ENCODE results near the gene ADAMTS6. TPM values are rescaled to one million over a fixed set of nuclear protein-coding genes. Genes with fewer than 3 reads are reported as not detected.

ADAMTS6 gene
- total RNA-seq, 4 donors from 2014 or later: 0.80 to 13.2 (median 2.2) TPM

DNA sequence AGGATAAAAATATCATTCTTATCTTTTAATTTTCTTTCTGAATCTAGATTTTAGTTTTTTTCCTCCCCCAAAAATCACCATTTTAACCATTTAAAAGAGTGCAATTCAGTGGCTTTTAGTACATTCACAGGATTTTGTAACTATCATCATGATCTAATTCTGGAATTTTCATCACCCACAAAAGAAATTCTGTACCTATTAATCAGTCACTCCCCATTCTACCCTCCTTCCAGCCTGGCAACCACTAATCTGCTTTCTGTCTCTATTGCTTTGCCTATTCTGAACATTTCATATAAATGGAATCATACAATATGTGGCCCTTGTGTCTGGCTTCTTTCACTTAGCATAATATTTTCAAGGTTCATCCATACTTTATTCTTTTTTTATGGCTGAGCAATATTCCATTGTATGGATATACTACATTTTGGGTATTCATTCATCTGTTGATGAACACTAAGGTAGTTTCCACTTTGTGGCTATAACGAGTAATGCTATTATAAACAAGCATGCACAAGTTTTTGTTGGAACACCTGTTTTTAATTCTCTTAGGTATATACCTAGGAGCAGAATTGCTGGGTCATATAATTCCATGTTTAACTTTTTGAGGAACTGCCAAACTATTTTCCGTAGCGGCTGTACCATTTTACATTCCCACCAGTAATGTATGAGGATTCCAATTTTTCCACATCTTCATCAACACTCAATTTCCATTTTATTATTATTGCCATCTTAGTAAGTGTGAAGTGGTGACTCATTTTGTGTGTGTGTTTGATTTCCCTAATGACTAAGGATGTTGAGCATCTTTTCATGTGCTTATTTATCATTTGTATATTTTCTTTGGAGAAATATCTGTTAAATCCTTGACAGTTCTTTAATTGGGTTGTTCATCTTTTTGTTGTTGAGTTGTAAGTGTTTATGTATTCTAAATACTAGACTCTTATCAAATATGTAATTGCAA, 372.7 kb downstream of the ADAMTS6 start:
- H3K4me1 ChIP-seq: peaks cover 0 to under 1% (median 0%) of the 10 kb centered on the region in 4 donors
- TF ChIP-seq, protein P1, sequence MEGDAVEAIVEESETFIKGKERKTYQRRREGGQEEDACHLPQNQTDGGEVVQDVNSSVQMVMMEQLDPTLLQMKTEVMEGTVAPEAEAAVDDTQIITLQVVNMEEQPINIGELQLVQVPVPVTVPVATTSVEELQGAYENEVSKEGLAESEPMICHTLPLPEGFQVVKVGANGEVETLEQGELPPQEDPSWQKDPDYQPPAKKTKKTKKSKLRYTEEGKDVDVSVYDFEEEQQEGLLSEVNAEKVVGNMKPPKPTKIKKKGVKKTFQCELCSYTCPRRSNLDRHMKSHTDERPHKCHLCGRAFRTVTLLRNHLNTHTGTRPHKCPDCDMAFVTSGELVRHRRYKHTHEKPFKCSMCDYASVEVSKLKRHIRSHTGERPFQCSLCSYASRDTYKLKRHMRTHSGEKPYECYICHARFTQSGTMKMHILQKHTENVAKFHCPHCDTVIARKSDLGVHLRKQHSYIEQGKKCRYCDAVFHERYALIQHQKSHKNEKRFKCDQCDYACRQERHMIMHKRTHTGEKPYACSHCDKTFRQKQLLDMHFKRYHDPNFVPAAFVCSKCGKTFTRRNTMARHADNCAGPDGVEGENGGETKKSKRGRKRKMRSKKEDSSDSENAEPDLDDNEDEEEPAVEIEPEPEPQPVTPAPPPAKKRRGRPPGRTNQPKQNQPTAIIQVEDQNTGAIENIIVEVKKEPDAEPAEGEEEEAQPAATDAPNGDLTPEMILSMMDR (IDR thresholded peaks at IDR 0.05): no peak
- no peak for TF ChIP-seq POLR2A (IDR thresholded peaks at IDR 0.05)
- no peaks in the 10 kb centered on the region for H3K27me3 ChIP-seq
- H3K4me3 ChIP-seq: no peak overlapping the region
- no peaks in the 10 kb centered on the region for H3K9me3 ChIP-seq
- H3K36me3 ChIP-seq: no peaks in the 10 kb centered on the region
- DNase-seq: no peak
- H3K27ac ChIP-seq: no peak overlapping the region

DNA sequence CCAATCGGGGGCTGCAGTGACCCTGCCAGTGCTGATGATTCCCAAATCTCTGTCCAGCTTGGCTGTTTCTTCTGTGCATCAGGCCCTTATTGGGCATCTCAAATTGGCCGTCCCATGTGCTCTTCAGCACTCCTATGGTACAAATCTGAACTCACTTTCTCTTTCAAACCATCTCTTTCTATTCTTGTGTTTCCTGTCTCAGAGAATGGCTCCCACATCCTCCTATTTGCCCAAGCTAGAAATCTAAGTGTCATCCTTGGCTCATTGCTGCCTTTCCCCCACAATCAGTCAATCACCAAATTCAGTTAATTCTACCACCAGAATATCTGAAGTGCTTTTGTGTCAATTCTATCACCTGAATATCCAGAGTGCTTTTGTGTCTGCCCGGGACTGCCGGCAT, 376.4 kb downstream of the ADAMTS6 start:
- no peaks in the 10 kb centered on the region for H3K9me3 ChIP-seq
- no peak overlapping the region for H3K27ac ChIP-seq
- H3K4me3 ChIP-seq: no peak overlapping the region
- H3K36me3 ChIP-seq: no peaks in the 10 kb centered on the region
- DNase-seq: no peak
- H3K27me3 ChIP-seq: no peaks in the 10 kb centered on the region
- peaks cover 0 to 13% (median 2%) of the 10 kb centered on the region in 4 donors for H3K4me1 ChIP-seq
- no peak for TF ChIP-seq POLR2A (IDR thresholded peaks at IDR 0.05)
- TF ChIP-seq, protein P1 (IDR thresholded peaks at IDR 0.05): no peak

DNA sequence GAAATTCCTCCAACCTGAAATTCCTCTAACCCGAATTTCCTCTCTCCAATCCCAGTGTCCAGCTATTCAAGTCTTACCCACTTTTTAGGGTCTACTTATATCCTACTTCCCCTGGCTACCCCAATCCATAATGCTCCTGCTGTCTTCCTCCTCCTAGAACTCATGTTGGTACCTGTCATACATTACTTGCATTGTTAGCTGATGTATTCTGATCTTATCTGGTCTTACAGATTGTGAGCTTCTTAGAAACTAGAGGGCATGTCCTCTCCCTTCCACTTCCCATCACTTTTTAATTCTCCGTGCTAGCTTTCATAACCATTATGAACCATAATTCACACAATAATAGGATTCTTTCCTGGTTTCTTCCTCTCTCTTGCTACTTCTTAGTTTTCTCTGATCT, 376.9 kb downstream of the ADAMTS6 start:
- no peak for DNase-seq
- Histone ChIP-seq H3K27me3 (no peaks in the 10 kb centered on the region), H3K36me3 (no peaks in the 10 kb centered on the region), H3K9me3 (no peaks in the 10 kb centered on the region), H3K4me3 (no peak overlapping the region), H3K27ac (no peak overlapping the region), H3K4me1 (peaks cover 0 to 13% (median 2%) of the 10 kb centered on the region in 4 donors)
- TF ChIP-seq, protein P1 (IDR thresholded peaks at IDR 0.05): no peak
- TF ChIP-seq POLR2A (IDR thresholded peaks at IDR 0.05): no peak

GRCh38 chr5:65103756-65104440, 377.8 kb downstream of the ADAMTS6 start:
- H3K27ac ChIP-seq: peak overlapping the region; percentile 36 to 93 (median 86)
- TF ChIP-seq POLR2A (IDR thresholded peaks at IDR 0.05): no peak
- TF ChIP-seq, protein P1 (IDR thresholded peaks at IDR 0.05): no peak
- H3K36me3 ChIP-seq: no peaks in the 10 kb centered on the region
- H3K27me3 ChIP-seq: no peaks in the 10 kb centered on the region
- no peaks in the 10 kb centered on the region for H3K9me3 ChIP-seq
- DNase-seq: no peak
- peaks cover 0 to 13% (median 2%) of the 10 kb centered on the region in 4 donors for H3K4me1 ChIP-seq
- H3K4me3 ChIP-seq: peak overlapping the region in 2 of 4 donors; percentile 72 to 77

GRCh38 chr5:65102976-65103711, 378.6 kb downstream of the ADAMTS6 start:
- Histone ChIP-seq H3K27ac (peak overlapping the region; percentile 85 to 93 (median 86)), H3K36me3 (no peaks in the 10 kb centered on the region), H3K27me3 (no peaks in the 10 kb centered on the region), H3K4me1 (peaks cover 0 to 13% (median 2%) of the 10 kb centered on the region in 4 donors), H3K4me3 (peak overlapping the region; percentile 65 to 84 (median 74)), H3K9me3 (no peaks in the 10 kb centered on the region)
- peak; percentile 71 to 85 (median 74) for DNase-seq
- peak in 1 of 2 donors; percentile 20 for TF ChIP-seq POLR2A (IDR thresholded peaks at IDR 0.05)
- TF ChIP-seq, protein P1 (IDR thresholded peaks at IDR 0.05): peak in 3 of 6 experiments; percentile 9 to 32 (median 16)

Measured in Peyer's patch (tissue), 4 donors.